Keratinocyte (primary cell): ENCODE results near the gene BRINP1. TPM values are rescaled to one million over a fixed set of nuclear protein-coding genes. Genes with fewer than 3 reads are reported as not detected.
A peak's percentile ranks its signal among the peaks of the same experiment; 100 is the strongest.

ENCODE experiments used
- DNase-seq: peaks from one replicate; pipeline ENCODE4 v3.0.0-alpha.2; 2011; ENCODE audit warnings: low read depth, missing footprints, low spot score
- FAIRE-seq: peaks from 2 replicates; lab custom pipeline; 2011; peaks lifted over from hg19 to GRCh38; lab: Jason Lieb, UNC
- H2AFZ ChIP-seq: 2 replicates; pipeline ENCODE4 v1.6.0; 2012; ENCODE audit warnings: low read length, control low read depth, inconsistent platforms; ENCODE audit not compliant: control insufficient read depth
- H3K27ac ChIP-seq: 2 replicates; pipeline ENCODE4 v1.5.1; 2011; ENCODE audit warnings: low read length; ENCODE audit not compliant: control insufficient read depth, insufficient read depth
- H3K27me3 ChIP-seq: 3 replicates; pipeline ENCODE4 v1.6.0; 2011; ENCODE audit warnings: low read length; ENCODE audit not compliant: control insufficient read depth, insufficient read depth; ENCODE audit errors: extremely low read depth
- H3K36me3 ChIP-seq, 2 experiments: 2 replicates in 1 of 2; 3 replicates in 1 of 2; pipeline ENCODE4 v1.5.1; 2011; ENCODE audit warnings: low read length in 2 of 2, mild to moderate bottlenecking in 1 of 2; ENCODE audit not compliant: control insufficient read depth in 2 of 2, insufficient read depth in 2 of 2; ENCODE audit errors: extremely low read depth in 1 of 2
- H3K4me1 ChIP-seq: 3 replicates; pipeline ENCODE4 v1.5.1; 2011; ENCODE audit warnings: low read length; ENCODE audit not compliant: control insufficient read depth, insufficient read depth; ENCODE audit errors: extremely low read depth
- H3K4me2 ChIP-seq: 3 replicates; pipeline ENCODE4 v1.6.0; 2011; ENCODE audit warnings: low read depth, low read length; ENCODE audit not compliant: control insufficient read depth, insufficient read depth; ENCODE audit errors: extremely low read depth
- H3K4me3 ChIP-seq, 3 experiments: fragments of 200-600 bp in 1 of 3; sonication (generic) in 1 of 3; 2 replicates in 2 of 3; 3 replicates in 1 of 3; pipeline ENCODE4 v1.5.1; 2011 to 2016; ENCODE audit warnings: low read length in 3 of 3, mild to moderate bottlenecking in 3 of 3, control low read depth in 2 of 3, inconsistent platforms in 1 of 3, low read depth in 1 of 3, mixed read lengths in 1 of 3, mixed run types in 1 of 3, moderate library complexity in 1 of 3; ENCODE audit not compliant: control insufficient read depth in 2 of 3, insufficient read depth in 2 of 3; ENCODE audit errors: extremely low read depth in 1 of 3
- H3K79me2 ChIP-seq: 2 replicates; pipeline ENCODE4 v1.6.0; 2012; ENCODE audit warnings: low read length; ENCODE audit not compliant: control insufficient read depth, insufficient read depth
- H3K9ac ChIP-seq: 3 replicates; pipeline ENCODE4 v1.6.0; 2011; ENCODE audit warnings: low read length; ENCODE audit not compliant: control insufficient read depth, insufficient read depth; ENCODE audit errors: extremely low read depth
- H3K9me1 ChIP-seq: 3 replicates; pipeline ENCODE4 v1.6.0; 2011; ENCODE audit warnings: low read length; ENCODE audit not compliant: control insufficient read depth, insufficient read depth; ENCODE audit errors: extremely low read depth
- H3K9me3 ChIP-seq: 2 replicates; pipeline ENCODE4 v1.5.1; 2012; ENCODE audit warnings: low read depth, low read length; ENCODE audit not compliant: control insufficient read depth
- H4K20me1 ChIP-seq: 3 replicates; pipeline ENCODE4 v1.6.0; 2011; ENCODE audit warnings: low read length; ENCODE audit not compliant: control insufficient read depth, insufficient read depth; ENCODE audit errors: extremely low read depth
- EZH2 ChIP-seq: IDR thresholded peaks from one replicate; pipeline ENCODE4 v1.6.1; 2012; ENCODE audit warnings: inconsistent platforms, mild to moderate bottlenecking, low read length, moderate library complexity
- dilution Hi-C: fragments of 300-500 bp; cut with MboI; formaldehyde crosslinking; loops from one replicate; pipeline ENCODE4 v1.7.0; 2020; ENCODE audit warnings: low sequenced_read_pairs; ENCODE audit not compliant: extremely low pct_ligation_motif_present
- polyA plus RNA-seq, 5 experiments: library from polyadenylated mRNA; depleted of rRNA in 3 of 5; stranded (reverse) in 3 of 5; stranded (forward) in 1 of 5; unstranded in 1 of 5; fragments of >200 nt; gene quantifications; 1 replicate in 1 of 5; 2 replicates in 3 of 5; 3 replicates in 1 of 5; pipeline versions ENCODE4 v1.2.1 to v1.2.3, GENCODE V29; 2011 to 2012; ENCODE audit warnings: missing spikeins in 2 of 5, low read depth in 1 of 5, low replicate concordance in 1 of 5
- TF ChIP-seq, protein P1 (sequence below), 3 experiments: IDR thresholded peaks in 1 of 3; conservative IDR thresholded peaks in 1 of 3; optimal IDR thresholded peaks in 1 of 3; 2 replicates in 2 of 3; 3 replicates in 1 of 3; pipeline versions ENCODE3 to v1.5.1; 2011; ENCODE audit warnings: low read length in 3 of 3, mild to moderate bottlenecking in 3 of 3, moderate library complexity in 2 of 3, control low read depth in 1 of 3, inconsistent platforms in 1 of 3; ENCODE audit not compliant: insufficient read depth in 2 of 3; ENCODE audit errors: extremely low read depth in 1 of 3

BRINP1 gene
- polyA plus RNA-seq, 1 donor (not counting 4 experiments of a cell fraction or from before 2014, with no cell fraction given): 0.63 TPM

DNA sequence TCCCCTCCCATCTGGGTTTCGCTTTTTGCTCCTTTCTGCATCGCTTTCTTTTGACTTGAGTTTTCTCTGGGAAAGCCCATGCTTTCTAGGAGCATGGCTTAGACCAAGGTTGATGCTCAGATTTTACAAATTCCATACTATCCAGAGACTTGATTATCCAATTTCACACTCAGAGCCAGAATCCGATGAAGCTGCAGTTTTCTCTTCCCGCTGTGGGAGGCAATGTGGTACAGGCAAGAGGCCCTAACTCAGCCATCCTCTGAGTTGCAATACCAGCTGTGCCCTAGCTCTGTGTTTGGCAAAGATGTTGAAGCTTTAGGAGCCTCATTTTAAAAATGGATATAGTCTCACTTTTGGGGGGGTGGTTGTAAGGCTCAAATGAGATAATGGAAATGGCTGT lies 85.1 kb downstream of the BRINP1 start:
- TF ChIP-seq, protein P1, sequence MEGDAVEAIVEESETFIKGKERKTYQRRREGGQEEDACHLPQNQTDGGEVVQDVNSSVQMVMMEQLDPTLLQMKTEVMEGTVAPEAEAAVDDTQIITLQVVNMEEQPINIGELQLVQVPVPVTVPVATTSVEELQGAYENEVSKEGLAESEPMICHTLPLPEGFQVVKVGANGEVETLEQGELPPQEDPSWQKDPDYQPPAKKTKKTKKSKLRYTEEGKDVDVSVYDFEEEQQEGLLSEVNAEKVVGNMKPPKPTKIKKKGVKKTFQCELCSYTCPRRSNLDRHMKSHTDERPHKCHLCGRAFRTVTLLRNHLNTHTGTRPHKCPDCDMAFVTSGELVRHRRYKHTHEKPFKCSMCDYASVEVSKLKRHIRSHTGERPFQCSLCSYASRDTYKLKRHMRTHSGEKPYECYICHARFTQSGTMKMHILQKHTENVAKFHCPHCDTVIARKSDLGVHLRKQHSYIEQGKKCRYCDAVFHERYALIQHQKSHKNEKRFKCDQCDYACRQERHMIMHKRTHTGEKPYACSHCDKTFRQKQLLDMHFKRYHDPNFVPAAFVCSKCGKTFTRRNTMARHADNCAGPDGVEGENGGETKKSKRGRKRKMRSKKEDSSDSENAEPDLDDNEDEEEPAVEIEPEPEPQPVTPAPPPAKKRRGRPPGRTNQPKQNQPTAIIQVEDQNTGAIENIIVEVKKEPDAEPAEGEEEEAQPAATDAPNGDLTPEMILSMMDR (optimal IDR thresholded peaks at IDR 0.05 in 1 of 3, IDR thresholded peaks at IDR 0.05 in 1 of 3, conservative IDR thresholded peaks at IDR 0.05 in 1 of 3; ENCODE audit: extremely low read depth in 1 of 3, insufficient read depth in 2 of 3, low read length in 3 of 3): peak in 2 of 3 experiments; percentile 10 to 17
- no peak for TF ChIP-seq EZH2
- no peak overlapping the region for H3K4me2 ChIP-seq
- H3K9ac ChIP-seq: no peak overlapping the region
- no peak overlapping the region for H3K27ac ChIP-seq
- H3K9me3 ChIP-seq: no peaks in the 10 kb centered on the region
- H3K36me3 ChIP-seq: no peaks in the 10 kb centered on the region
- DNase-seq (no peak), FAIRE-seq (no peak)
- no peak overlapping the region for H2AFZ ChIP-seq
- dilution Hi-C loops: no loop called here
- no peaks in the 10 kb centered on the region for H3K79me2 ChIP-seq
- no peaks in the 10 kb centered on the region for H3K9me1 ChIP-seq
- H3K27me3 ChIP-seq: no peaks in the 10 kb centered on the region
- no peak overlapping the region for H3K4me3 ChIP-seq
- no peaks in the 10 kb centered on the region for H4K20me1 ChIP-seq
- no peaks in the 10 kb centered on the region for H3K4me1 ChIP-seq

DNA sequence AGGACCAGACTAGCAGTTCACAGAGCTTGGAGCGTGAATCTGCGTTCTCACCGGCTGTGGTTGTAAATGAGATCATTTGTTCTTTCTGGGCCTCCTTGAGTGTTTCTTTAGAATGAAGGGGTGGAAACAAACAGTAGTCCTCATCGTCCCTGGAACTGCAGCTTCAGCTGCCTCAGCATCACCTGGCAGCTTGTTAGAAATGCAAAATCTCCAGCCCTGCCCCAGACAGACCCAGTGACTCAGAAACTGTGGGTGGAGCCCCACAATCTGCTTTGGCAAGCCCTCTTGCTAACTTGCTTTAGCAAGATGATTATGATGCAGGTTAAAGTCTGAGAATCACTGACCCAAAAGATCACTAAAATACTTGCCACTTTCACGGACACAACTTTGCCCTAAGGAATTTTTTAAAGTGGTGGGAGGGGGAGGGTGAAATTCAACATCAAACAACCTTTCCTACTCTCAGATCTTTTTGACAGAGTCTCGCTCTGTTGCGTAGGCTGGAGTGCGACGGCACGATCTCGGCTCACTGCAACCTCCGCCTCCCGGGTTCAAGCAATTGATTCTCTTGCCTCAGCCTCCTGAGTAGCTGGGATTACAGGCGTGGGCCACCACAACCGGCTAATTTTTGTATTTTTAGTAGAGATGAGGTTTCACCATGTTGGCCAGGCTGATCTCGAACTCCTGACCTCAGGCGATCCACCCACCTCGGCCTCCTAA lies 86.0 kb downstream of the BRINP1 start:
- Histone ChIP-seq H3K27ac (no peak overlapping the region), H3K9me1 (no peaks in the 10 kb centered on the region), H3K36me3 (no peaks in the 10 kb centered on the region), H3K9ac (no peak overlapping the region), H3K4me1 (no peaks in the 10 kb centered on the region), H3K79me2 (no peaks in the 10 kb centered on the region), H3K9me3 (no peaks in the 10 kb centered on the region), H3K27me3 (no peaks in the 10 kb centered on the region), H3K4me3 (no peak overlapping the region), H3K4me2 (no peak overlapping the region), H2AFZ (no peak overlapping the region), H4K20me1 (no peaks in the 10 kb centered on the region)
- TF ChIP-seq, protein P1 (optimal IDR thresholded peaks at IDR 0.05 in 1 of 3, IDR thresholded peaks at IDR 0.05 in 1 of 3, conservative IDR thresholded peaks at IDR 0.05 in 1 of 3; ENCODE audit: extremely low read depth in 1 of 3, insufficient read depth in 2 of 3, low read length in 3 of 3): no peak
- TF ChIP-seq EZH2: no peak
- dilution Hi-C loops: no loop called here
- FAIRE-seq (no peak), DNase-seq (no peak)
